OCI-LY3 (cell line): ENCODE results near the gene CCL28.

ENCODE experiments used
- CTCF ChIP-seq: fragments of 200-600, 300-600 bp; sonication (generic); IDR thresholded peaks from 2 replicates; pipeline ENCODE4 v1.5.1; 2014; ENCODE audit warnings: antibody characterized with exemption, low read length, low read depth
- EZH2phosphoT487 ChIP-seq: fragments of 200-600 bp; shearing (Covaris generic); IDR thresholded peaks from 2 replicates; pipeline ENCODE4 v1.6.1; 2018; ENCODE audit warnings: antibody characterized with exemption, mixed run types, low read depth

- TF ChIP-seq CTCF (no peak), EZH2phosphoT487 (no peak)
These were observed 13.8 kb upstream of the CCL28 start for GRCh38 chr5:43425983-43426382.
